NCI-H2227 (cell line): ENCODE measurements around the gene UBE3A.
"Not testable (repeated sequence)": the region's sequence is repeated elsewhere in the genome, so short reads cannot be mapped to it uniquely, and the experiment has no call there.

Experiments used
- DNase-seq: peaks from one replicate; lab custom pipeline; 2025; ENCODE audit not compliant: unreplicated experiment; lab: John Stamatoyannopoulos, UW

Gene UBE3A

GRCh38 chr15:25438601-25439368 lies at the start of gene UBE3A:
Gene UBE3A (minus strand): TSS chr15:25439024. CDS start chr15:25409107, 29,917 bp downstream.
- DNase-seq = peak; percentile 94

GRCh38 chr15:25487226-25487884 lies 48.5 kb upstream of the UBE3A start:
- no peak for DNase-seq

- DNase-seq = no peak
These were observed 47.2 kb upstream of the UBE3A start for GRCh38 chr15:25486051-25486450.

GRCh38 chr15:25481208-25481859 lies 42.5 kb upstream of the UBE3A start:
- peak; percentile 29 for DNase-seq

- DNase-seq = no peak
These were observed 39.5 kb upstream of the UBE3A start for GRCh38 chr15:25478313-25478712.

GRCh38 chr15:25477816-25478215 lies 39.0 kb upstream of the UBE3A start:
- DNase-seq = no peak

GRCh38 chr15:25474251-25474650 lies 35.4 kb upstream of the UBE3A start:
- no peak for DNase-seq

- no peak for DNase-seq
These were observed 31.4 kb upstream of the UBE3A start for GRCh38 chr15:25470230-25470629.

- DNase-seq = no peak
These were observed 30.6 kb upstream of the UBE3A start for GRCh38 chr15:25469377-25469776.

- no peak for DNase-seq
These were observed 29.8 kb upstream of the UBE3A start for GRCh38 chr15:25468611-25469010.

GRCh38 chr15:25465835-25466234 lies 27.0 kb upstream of the UBE3A start:
- DNase-seq = no peak

GRCh38 chr15:25464784-25465183 lies 26.0 kb upstream of the UBE3A start:
- no peak for DNase-seq

- DNase-seq = no peak
These were observed 25.6 kb upstream of the UBE3A start for GRCh38 chr15:25464383-25464782.

- DNase-seq = no peak
These were observed 17.4 kb upstream of the UBE3A start for GRCh38 chr15:25456196-25456595.

- no peak for DNase-seq
These were observed 16.4 kb upstream of the UBE3A start for GRCh38 chr15:25455226-25455625.

- DNase-seq = no peak
These were observed 15.9 kb upstream of the UBE3A start for GRCh38 chr15:25454771-25455170.

GRCh38 chr15:25453246-25453645 lies 14.4 kb upstream of the UBE3A start:
- DNase-seq = not testable (repeated sequence)

- no peak for DNase-seq
These were observed 12.7 kb upstream of the UBE3A start for GRCh38 chr15:25451501-25451900.

- DNase-seq = no peak
These were observed 11.3 kb upstream of the UBE3A start for GRCh38 chr15:25450163-25450562.

- DNase-seq = no peak
These were observed 7.3 kb upstream of the UBE3A start for GRCh38 chr15:25446076-25446475.

GRCh38 chr15:25445412-25445811 lies 6.6 kb upstream of the UBE3A start:
- DNase-seq = no peak

- no peak for DNase-seq
These were observed 2.3 kb upstream of the UBE3A start for GRCh38 chr15:25441111-25441510.
